GM23248 (cell line): ENCODE data around the gene LAP3.

Experiments used
- EZH2 ChIP-seq: fragments of 200-600 bp; sonication (generic); IDR thresholded peaks from 2 replicates; pipeline ENCODE4 v1.6.1; 2018; ENCODE audit warnings: antibody characterized with exemption, mild to moderate bottlenecking; ENCODE audit not compliant: insufficient read depth, poor library complexity, severe bottlenecking
- EZH2phosphoT487 ChIP-seq: fragments of 200-600 bp; sonication (generic); IDR thresholded peaks from 2 replicates; pipeline ENCODE4 v1.6.1; 2018; ENCODE audit warnings: antibody characterized with exemption, moderate library complexity, mild to moderate bottlenecking, low read depth; ENCODE audit not compliant: insufficient read depth

GRCh38 chr4:17597517-17597916 is 20.5 kb downstream of the LAP3 start:
- TF ChIP-seq EZH2, result no peak
- TF ChIP-seq EZH2phosphoT487, result no peak
